ENCODE measurements around the gene LIG1.

The LIG1 gene

DNA sequence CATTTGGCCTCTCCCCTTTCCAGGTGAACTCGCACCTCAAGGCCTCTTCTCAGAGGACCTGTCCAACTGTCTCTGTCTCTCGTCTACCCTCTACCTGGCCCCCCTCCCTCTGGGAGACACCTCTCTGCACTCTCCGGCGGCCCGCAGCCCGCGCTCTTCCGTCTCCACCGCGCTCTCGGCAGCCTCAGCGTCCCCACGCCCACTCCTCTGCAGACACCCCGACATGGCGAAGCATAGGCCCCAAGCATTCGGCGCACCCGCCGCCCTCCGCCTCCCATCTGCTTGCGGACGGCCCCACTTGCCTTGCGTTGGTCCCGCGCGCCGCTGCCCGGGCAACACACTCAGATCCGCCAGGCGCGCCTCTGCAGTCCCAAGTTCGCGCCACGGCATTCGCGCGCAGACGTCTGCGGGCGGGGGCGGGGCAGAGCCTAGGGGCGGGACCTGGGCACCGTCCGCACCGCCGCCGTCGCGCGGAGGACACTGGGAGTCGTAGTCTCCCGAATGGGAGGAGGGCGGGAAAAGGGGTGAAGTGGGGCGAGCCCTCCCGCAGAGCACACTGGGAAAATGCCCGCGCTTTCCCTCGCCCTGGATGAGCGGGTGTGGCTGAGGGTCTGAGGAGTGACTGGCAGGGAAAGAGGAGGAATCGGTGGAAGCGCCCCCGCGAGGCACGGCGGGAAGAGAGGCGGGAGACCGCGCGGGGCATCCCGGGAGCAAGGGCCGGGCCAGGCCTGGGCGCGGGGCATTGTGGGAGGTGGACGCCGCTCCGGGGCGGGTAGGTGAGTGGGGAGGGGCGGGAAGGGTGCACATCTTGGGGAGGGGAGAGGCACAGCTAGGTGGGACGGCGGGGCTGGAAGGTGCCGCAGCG is at the start of gene LIG1, which contains the start of gene ZSWIM9:
Gene LIG1, minus strand, starts transcription at position 406 of the 865 bp plus-strand sequence. CDS start 4,778 bp downstream, outside the sequence.
Gene ZSWIM9, plus strand, starts transcription at position 742 of the 865 bp plus-strand sequence. CDS start 1,123 bp downstream, outside the sequence.
- Histone ChIP-seq H3K4me1 (ENCODE audit: control insufficient read depth in 5 of 5, insufficient read depth in 5 of 5, low read length in 5 of 5) (peaks cover 4 to 14% (median 12%) of the 10 kb centered on the region in 5 donors), H3K4me3 (ENCODE audit: low read depth in 1 of 5, low read length in 5 of 5) (peak within 1 kb of the TSS; percentile 82 to 95 (median 93)), H3K9ac (ENCODE audit: low read length in 5 of 5) (peak within 1 kb of the TSS in 4 of 5 donors; percentile 81 to 93 (median 84)), H3K9me3 (ENCODE audit: control insufficient read depth in 5 of 5, low read length in 5 of 5) (no peaks in the 10 kb centered on the region), H3K27ac (ENCODE audit: low read depth, low read length) (peak within 1 kb of the TSS; percentile 70), H3K36me3 (ENCODE audit: control insufficient read depth in 5 of 5, insufficient read depth in 5 of 5, low read length in 5 of 5) (peaks cover 3 to 21% (median 19%) of the 10 kb centered on the region in 5 donors), H3K27me3 (ENCODE audit: control insufficient read depth in 5 of 5, insufficient read depth in 4 of 5, low read length in 5 of 5) (no peaks in the 10 kb centered on the region)

GRCh38 chr19:48218997-48219396 is 48.9 kb upstream of the LIG1 start:
- no peaks in the 10 kb centered on the region for H3K4me1 ChIP-seq (ENCODE audit: control insufficient read depth in 5 of 5, insufficient read depth in 5 of 5, low read length in 5 of 5)
- H3K36me3 ChIP-seq (ENCODE audit: control insufficient read depth in 5 of 5, insufficient read depth in 5 of 5, low read length in 5 of 5) = peaks cover 11 to 68% (median 53%) of the 10 kb centered on the region in 5 donors
- no peak overlapping the region for H3K27ac ChIP-seq (ENCODE audit: low read depth, low read length)
- no peaks in the 10 kb centered on the region for H3K9me3 ChIP-seq (ENCODE audit: control insufficient read depth in 5 of 5, low read length in 5 of 5)
- no peak overlapping the region for H3K4me3 ChIP-seq (ENCODE audit: low read depth in 1 of 5, low read length in 5 of 5)
- H3K27me3 ChIP-seq (ENCODE audit: control insufficient read depth in 5 of 5, insufficient read depth in 4 of 5, low read length in 5 of 5) = no peaks in the 10 kb centered on the region
- no peak overlapping the region for H3K9ac ChIP-seq (ENCODE audit: low read length in 5 of 5)

GRCh38 chr19:48216933-48217332 is 46.8 kb upstream of the LIG1 start:
- no peaks in the 10 kb centered on the region for H3K27me3 ChIP-seq (ENCODE audit: control insufficient read depth in 5 of 5, insufficient read depth in 4 of 5, low read length in 5 of 5)
- H3K4me3 ChIP-seq (ENCODE audit: low read depth in 1 of 5, low read length in 5 of 5) = no peak overlapping the region
- H3K4me1 ChIP-seq (ENCODE audit: control insufficient read depth in 5 of 5, insufficient read depth in 5 of 5, low read length in 5 of 5) = no peaks in the 10 kb centered on the region
- H3K36me3 ChIP-seq (ENCODE audit: control insufficient read depth in 5 of 5, insufficient read depth in 5 of 5, low read length in 5 of 5) = peaks cover 13 to 77% (median 62%) of the 10 kb centered on the region in 5 donors
- H3K27ac ChIP-seq (ENCODE audit: low read depth, low read length) = no peak overlapping the region
- no peaks in the 10 kb centered on the region for H3K9me3 ChIP-seq (ENCODE audit: control insufficient read depth in 5 of 5, low read length in 5 of 5)
- no peak overlapping the region for H3K9ac ChIP-seq (ENCODE audit: low read length in 5 of 5)

DNA sequence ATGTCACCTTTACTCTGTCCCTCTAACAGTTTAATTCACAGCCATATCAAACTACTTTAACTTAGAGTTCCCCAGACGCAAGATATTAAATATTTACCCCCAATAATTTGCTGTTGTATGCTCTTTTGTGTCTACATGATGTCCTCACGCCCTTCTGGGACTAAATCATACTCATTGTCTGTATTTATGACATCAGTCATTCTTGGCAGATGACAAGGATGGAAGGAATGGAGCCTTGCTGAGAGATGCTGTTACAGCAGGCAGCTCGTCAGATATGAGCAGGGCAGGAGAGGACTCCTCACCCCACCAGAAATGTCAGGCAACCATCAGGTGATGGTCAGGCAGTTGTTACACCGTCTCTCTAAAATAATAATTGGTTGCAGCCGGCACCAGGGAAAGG is 43.8 kb upstream of the LIG1 start:
- Histone ChIP-seq H3K4me3 (ENCODE audit: low read depth in 1 of 5, low read length in 5 of 5) (no peak overlapping the region), H3K9me3 (ENCODE audit: control insufficient read depth in 5 of 5, low read length in 5 of 5) (no peaks in the 10 kb centered on the region), H3K27ac (ENCODE audit: low read depth, low read length) (no peak overlapping the region), H3K27me3 (ENCODE audit: control insufficient read depth in 5 of 5, insufficient read depth in 4 of 5, low read length in 5 of 5) (no peaks in the 10 kb centered on the region), H3K9ac (ENCODE audit: low read length in 5 of 5) (no peak overlapping the region), H3K36me3 (ENCODE audit: control insufficient read depth in 5 of 5, insufficient read depth in 5 of 5, low read length in 5 of 5) (peaks cover 18 to 75% (median 62%) of the 10 kb centered on the region in 5 donors), H3K4me1 (ENCODE audit: control insufficient read depth in 5 of 5, insufficient read depth in 5 of 5, low read length in 5 of 5) (peaks cover 0 to 4% (median 0%) of the 10 kb centered on the region in 5 donors)

DNA sequence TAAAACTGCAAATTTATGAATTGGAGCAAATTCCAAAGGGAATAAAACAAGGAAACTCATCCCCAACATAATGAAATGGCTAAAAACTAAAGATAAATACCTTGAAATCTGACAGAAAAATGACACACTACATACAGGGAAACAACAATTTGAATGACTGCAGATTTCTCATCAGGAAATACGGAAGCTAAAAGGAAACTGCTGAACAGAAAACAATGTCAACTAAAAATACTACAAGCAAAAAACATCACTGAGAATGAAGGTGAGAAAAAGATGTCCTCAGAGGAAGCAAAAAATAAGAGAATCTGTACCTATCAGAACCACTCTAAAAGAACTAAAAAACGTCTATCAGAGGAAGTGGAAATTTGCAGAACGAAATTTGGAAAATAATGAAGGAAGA is 39.9 kb upstream of the LIG1 start:
- Histone ChIP-seq H3K4me3 (ENCODE audit: low read depth in 1 of 5, low read length in 5 of 5) (no peak overlapping the region), H3K4me1 (ENCODE audit: control insufficient read depth in 5 of 5, insufficient read depth in 5 of 5, low read length in 5 of 5) (peaks cover 0 to 4% (median under 1%) of the 10 kb centered on the region in 5 donors), H3K9ac (ENCODE audit: low read length in 5 of 5) (no peak overlapping the region), H3K9me3 (ENCODE audit: control insufficient read depth in 5 of 5, low read length in 5 of 5) (no peaks in the 10 kb centered on the region), H3K27me3 (ENCODE audit: control insufficient read depth in 5 of 5, insufficient read depth in 4 of 5, low read length in 5 of 5) (no peaks in the 10 kb centered on the region), H3K27ac (ENCODE audit: low read depth, low read length) (no peak overlapping the region), H3K36me3 (ENCODE audit: control insufficient read depth in 5 of 5, insufficient read depth in 5 of 5, low read length in 5 of 5) (peaks cover 16 to 44% (median 36%) of the 10 kb centered on the region in 5 donors)

DNA sequence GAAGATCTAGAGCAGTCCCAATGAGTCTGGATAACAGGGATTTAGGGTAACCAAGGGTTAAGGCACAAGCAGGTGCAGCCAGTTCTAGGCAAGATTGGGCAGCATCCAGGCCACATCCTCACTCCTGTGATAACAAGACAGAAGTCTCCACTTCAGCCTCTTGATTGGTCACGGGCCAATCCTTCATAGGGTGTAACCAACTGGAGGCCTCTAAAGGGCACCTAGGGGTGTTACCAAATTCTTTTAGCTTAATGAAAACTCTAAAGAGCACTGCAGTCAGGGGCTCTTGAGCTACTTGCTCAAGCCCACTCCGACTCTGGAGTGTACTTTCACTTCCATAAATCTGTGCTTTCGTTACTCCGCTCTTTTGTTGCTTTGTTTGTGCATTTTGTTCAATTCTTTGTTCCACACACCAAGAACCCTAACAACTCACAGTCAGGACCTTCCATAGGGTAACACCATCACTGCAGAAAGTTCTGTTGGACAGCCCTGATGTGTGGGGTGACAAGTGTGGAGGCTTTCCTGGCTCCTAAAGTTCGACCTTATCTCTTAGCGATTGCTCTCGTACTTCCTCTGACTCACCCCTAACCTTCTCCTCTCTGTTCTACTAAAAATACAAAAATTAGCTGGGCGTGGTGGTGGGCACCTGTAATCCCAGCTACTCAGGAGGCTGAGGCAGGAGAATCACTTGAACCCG is 36.4 kb upstream of the LIG1 start:
- peaks cover 2 to 18% (median 18%) of the 10 kb centered on the region in 5 donors for H3K4me1 ChIP-seq (ENCODE audit: control insufficient read depth in 5 of 5, insufficient read depth in 5 of 5, low read length in 5 of 5)
- no peak overlapping the region for H3K27ac ChIP-seq (ENCODE audit: low read depth, low read length)
- no peak overlapping the region for H3K4me3 ChIP-seq (ENCODE audit: low read depth in 1 of 5, low read length in 5 of 5)
- H3K9ac ChIP-seq (ENCODE audit: low read length in 5 of 5) = no peak overlapping the region
- H3K36me3 ChIP-seq (ENCODE audit: control insufficient read depth in 5 of 5, insufficient read depth in 5 of 5, low read length in 5 of 5) = peaks cover 7 to 12% (median 10%) of the 10 kb centered on the region in 5 donors
- H3K27me3 ChIP-seq (ENCODE audit: control insufficient read depth in 5 of 5, insufficient read depth in 4 of 5, low read length in 5 of 5) = no peaks in the 10 kb centered on the region
- no peaks in the 10 kb centered on the region for H3K9me3 ChIP-seq (ENCODE audit: control insufficient read depth in 5 of 5, low read length in 5 of 5)

- Histone ChIP-seq H3K4me1 (ENCODE audit: control insufficient read depth in 5 of 5, insufficient read depth in 5 of 5, low read length in 5 of 5) (peaks cover 2 to 18% (median 18%) of the 10 kb centered on the region in 5 donors), H3K9ac (ENCODE audit: low read length in 5 of 5) (peak overlapping the region; percentile 32 to 92 (median 80))
Observed at GRCh38 chr19:48203794-48204628, 33.9 kb upstream of the LIG1 start.

DNA sequence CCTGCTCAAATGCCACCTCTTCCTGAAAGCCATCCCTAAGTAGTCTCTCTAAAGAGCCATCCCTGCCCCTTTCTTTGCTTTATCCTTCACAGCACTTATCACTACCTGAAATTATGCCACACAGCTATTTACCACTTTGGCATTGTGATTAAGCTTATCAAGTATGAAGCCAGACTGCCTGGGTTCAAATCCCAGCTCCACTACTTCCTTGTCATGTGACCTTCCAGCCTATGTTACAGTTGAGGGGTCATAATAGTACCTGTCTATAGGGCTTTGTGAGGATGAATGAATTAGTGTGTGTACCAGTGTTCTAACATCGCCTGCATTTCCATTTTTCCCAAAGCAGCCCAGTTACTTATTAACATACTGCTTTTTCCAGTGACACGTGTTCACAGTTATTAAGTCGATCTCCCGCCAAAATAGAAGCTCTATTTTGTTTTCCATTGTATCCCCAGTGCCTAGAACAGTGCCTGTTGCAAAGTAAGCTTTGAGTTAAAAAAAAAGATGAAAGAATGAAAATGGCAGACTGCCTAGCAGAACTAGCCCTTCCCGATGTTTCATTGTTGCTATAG is 33.2 kb upstream of the LIG1 start:
- Histone ChIP-seq H3K9me3 (ENCODE audit: control insufficient read depth in 5 of 5, low read length in 5 of 5) (no peaks in the 10 kb centered on the region), H3K27ac (ENCODE audit: low read depth, low read length) (peak overlapping the region; percentile 49), H3K9ac (ENCODE audit: low read length in 5 of 5) (peak overlapping the region in 4 of 5 donors; percentile 66 to 92 (median 83)), H3K27me3 (ENCODE audit: control insufficient read depth in 5 of 5, insufficient read depth in 4 of 5, low read length in 5 of 5) (no peaks in the 10 kb centered on the region), H3K4me3 (ENCODE audit: low read depth in 1 of 5, low read length in 5 of 5) (peak overlapping the region; percentile 83 to 94 (median 92)), H3K4me1 (ENCODE audit: control insufficient read depth in 5 of 5, insufficient read depth in 5 of 5, low read length in 5 of 5) (peaks cover 2 to 18% (median 18%) of the 10 kb centered on the region in 5 donors), H3K36me3 (ENCODE audit: control insufficient read depth in 5 of 5, insufficient read depth in 5 of 5, low read length in 5 of 5) (no peaks in the 10 kb centered on the region)

More at GRCh38 chr19:48203794-48204628, 33.9 kb upstream of the LIG1 start:
- peak overlapping the region; percentile 49 for H3K27ac ChIP-seq (ENCODE audit: low read depth, low read length)
- no peaks in the 10 kb centered on the region for H3K9me3 ChIP-seq (ENCODE audit: control insufficient read depth in 5 of 5, low read length in 5 of 5)
- H3K4me3 ChIP-seq (ENCODE audit: low read depth in 1 of 5, low read length in 5 of 5) = peak overlapping the region; percentile 83 to 94 (median 92)
- H3K27me3 ChIP-seq (ENCODE audit: control insufficient read depth in 5 of 5, insufficient read depth in 4 of 5, low read length in 5 of 5) = no peaks in the 10 kb centered on the region
- H3K36me3 ChIP-seq (ENCODE audit: control insufficient read depth in 5 of 5, insufficient read depth in 5 of 5, low read length in 5 of 5) = no peaks in the 10 kb centered on the region
